ENCODE data around the gene TBC1D14. TPM values are rescaled to one million over a fixed set of nuclear protein-coding genes. Genes with fewer than 3 reads are reported as not detected.
"Not testable (repeated sequence)": the region's sequence is repeated elsewhere in the genome, so short reads cannot be mapped to it uniquely, and the experiment has no call there.

The TBC1D14 gene
- total and polyA plus RNA-seq, 9 of the 15 experiments (the other 6 are each of a cell fraction or from before 2014, with no cell fraction given) = 2.1 to 59.6 (median 44.8) TPM

DNA sequence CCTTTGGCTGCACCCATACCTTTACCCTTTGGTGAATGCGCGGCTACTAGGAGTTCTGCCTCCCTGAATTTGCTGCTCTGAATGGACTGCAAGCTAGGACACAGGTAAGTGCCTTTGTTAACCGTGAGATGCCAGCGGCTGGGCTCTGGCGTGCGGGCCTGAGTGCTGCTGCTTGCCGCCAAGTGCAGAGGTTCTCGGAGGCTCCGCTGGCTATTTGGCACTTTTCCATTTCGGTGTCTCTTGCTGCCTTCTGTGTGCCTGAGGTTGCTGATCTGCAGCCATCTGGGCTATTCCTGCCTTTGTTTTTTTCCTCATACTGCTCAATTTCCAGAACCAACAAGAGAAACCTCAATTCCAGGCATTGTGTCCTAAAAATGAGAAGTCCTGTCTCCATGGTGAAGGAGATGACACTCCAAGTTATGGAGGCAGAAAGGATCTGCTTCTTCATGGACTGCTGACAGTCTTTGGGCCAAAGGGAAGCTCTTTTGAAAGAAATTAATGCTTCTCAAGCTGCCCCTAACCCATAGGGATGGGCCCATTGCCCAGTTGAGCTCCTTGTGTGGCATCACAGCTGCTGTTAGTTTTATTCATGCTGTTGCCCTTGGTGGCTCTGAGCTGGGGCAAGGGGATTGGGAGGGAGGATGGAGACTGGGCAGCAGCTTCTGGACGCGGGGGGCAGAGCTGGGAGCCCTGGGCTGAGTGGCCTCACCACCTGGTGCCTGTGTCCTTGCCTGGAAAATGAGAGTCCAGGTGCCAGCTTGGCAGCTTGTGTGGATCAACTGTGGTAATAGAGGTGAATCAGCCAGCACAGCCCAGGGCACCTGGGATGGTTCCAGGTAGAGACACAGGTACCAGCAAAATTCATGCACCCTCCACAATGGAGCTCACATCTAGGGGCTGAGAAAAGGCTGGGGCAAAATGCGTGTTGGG is 3.8 kb upstream of the TBC1D14 start:
- peak overlapping the region in 1 of 2 experiments; percentile 59; a peak in 1 of 4 replicates for H3K9ac ChIP-seq (ENCODE audit: insufficient read depth in 1 of 2, low read depth in 2 of 2, low read length in 2 of 2)
- ATAC-seq (no peak), DNase-seq (ENCODE audit: extremely low read depth in 1 of 4, low spot score in 3 of 4) (no peak), FAIRE-seq (no peak)
- WGBS (ENCODE audit: insufficient coverage, low coverage, missing lambda C conversion rate) = 62% methylated on average over 13 of the region's 13 CpGs
- POLR2A ChIA-PET = interaction anchor here (0.5 to 1.3 kb wide), 8 partner anchors 9 to 146 kb away, joined by 3 to 5 read pairs (median 3); no protein-coding TSS in a partner anchor
- in situ Hi-C loops (cut with MboI) = no loop called here
- H3K79me2 ChIP-seq (ENCODE audit: control insufficient read depth, insufficient read depth, low read length) = peaks cover 16% of the 10 kb centered on the region
- TF ChIP-seq NFIC (IDR thresholded peaks at IDR 0.05) = peak; percentile 28; the same call in 1 of the 2 replicates
- TF ChIP-seq ZNF778 (CRISPR knock-in tag; IDR thresholded peaks at IDR 0.05) = no peak
- CTCF ChIA-PET (ENCODE audit: low intra/inter-chr PET ratio) = no interaction called here
- no TSS peak for BruUV-seq (replicated peaks)
- no peaks in the 10 kb centered on the region for H3K9me3 ChIP-seq (replicated peaks; ENCODE audit: control insufficient read depth, insufficient read depth, low read depth, low read length)
- no peak overlapping the region for H2AFZ ChIP-seq (ENCODE audit: low read depth, low read length)
- no peak overlapping the region for H3K27ac ChIP-seq (ENCODE audit: extremely low read depth, low read depth, low read length)
- H3K9me1 ChIP-seq (ENCODE audit: control insufficient read depth, insufficient read depth, low read length) = no peaks in the 10 kb centered on the region
- intact Hi-C loops (cut with micrococcal nuclease) = no loop called here
- H3K4me1 ChIP-seq (replicated peaks in 1 of 2; ENCODE audit: control insufficient read depth in 2 of 2, insufficient read depth in 2 of 2, low read length in 2 of 2) = peaks cover 25 to 57% of the 10 kb centered on the region in 2 experiments
- no peak overlapping the region for H3K4me3 ChIP-seq
- no peak overlapping the region for H3K4me2 ChIP-seq (ENCODE audit: insufficient read depth, low read length)
- H4K20me1 ChIP-seq (replicated peaks; ENCODE audit: control insufficient read depth, insufficient read depth, low read length) = no peaks in the 10 kb centered on the region
- no peaks in the 10 kb centered on the region for H3K27me3 ChIP-seq (ENCODE audit: control insufficient read depth in 2 of 2, insufficient read depth in 2 of 2, low read length in 2 of 2)
- H3K36me3 ChIP-seq (ENCODE audit: control insufficient read depth, insufficient read depth, low read length) = no peaks in the 10 kb centered on the region

DNA sequence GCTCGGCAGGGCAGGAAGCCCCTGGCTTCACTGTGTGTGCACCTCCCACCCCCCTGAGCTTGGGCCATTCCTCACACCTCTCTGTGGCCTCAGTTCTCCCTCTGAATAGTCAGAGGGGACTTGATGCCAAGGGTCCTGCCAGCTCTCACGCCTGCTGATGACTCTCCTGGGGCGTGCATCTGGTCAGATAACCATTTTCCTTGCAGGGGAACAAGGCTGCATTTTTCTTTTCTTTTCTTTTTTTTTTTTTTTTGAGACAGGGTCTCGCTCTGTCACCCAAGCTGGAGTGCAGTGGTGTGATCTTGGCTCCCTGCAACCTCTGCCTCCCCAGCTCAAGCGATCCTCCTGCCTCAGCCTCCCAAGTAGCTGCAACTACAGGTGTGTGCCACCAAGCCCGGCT is 3.1 kb upstream of the TBC1D14 start:
- ATAC-seq; H3K4me3 ChIP-seq; FAIRE-seq; H4K20me1 ChIP-seq (replicated peaks; ENCODE audit: control insufficient read depth, insufficient read depth, low read length); H3K27me3 ChIP-seq (ENCODE audit: control insufficient read depth in 2 of 2, insufficient read depth in 2 of 2, low read length in 2 of 2); intact Hi-C loops (cut with micrococcal nuclease); H3K27ac ChIP-seq (ENCODE audit: extremely low read depth, low read depth, low read length); DNase-seq (ENCODE audit: extremely low read depth in 1 of 4, low spot score in 3 of 4); H3K9me3 ChIP-seq (replicated peaks; ENCODE audit: control insufficient read depth, insufficient read depth, low read depth, low read length); BruUV-seq (replicated peaks); H3K36me3 ChIP-seq (ENCODE audit: control insufficient read depth, insufficient read depth, low read length); in situ Hi-C loops (cut with MboI); H3K9me1 ChIP-seq (ENCODE audit: control insufficient read depth, insufficient read depth, low read length); H2AFZ ChIP-seq (ENCODE audit: low read depth, low read length); H3K4me2 ChIP-seq (ENCODE audit: insufficient read depth, low read length); CTCF ChIA-PET (ENCODE audit: low intra/inter-chr PET ratio): not testable (repeated sequence)
- Histone ChIP-seq H3K4me1 (replicated peaks in 1 of 2; ENCODE audit: control insufficient read depth in 2 of 2, insufficient read depth in 2 of 2, low read length in 2 of 2) (peaks cover 27 to 57% of the 10 kb centered on the region in 2 experiments), H3K9ac (ENCODE audit: insufficient read depth in 1 of 2, low read depth in 2 of 2, low read length in 2 of 2) (peak overlapping the region in 1 of 2 experiments; percentile 59; a peak in 1 of 4 replicates), H3K79me2 (ENCODE audit: control insufficient read depth, insufficient read depth, low read length) (peaks cover 23% of the 10 kb centered on the region)
- POLR2A ChIA-PET = interaction anchor here (0.5 to 1.3 kb wide), 9 partner anchors 9 to 147 kb away, joined by 3 to 5 read pairs (median 3); no protein-coding TSS in a partner anchor
- 36% methylated on average over 4 of the region's 6 CpGs for whole genome bisulfite sequencing (ENCODE audit: insufficient coverage, low coverage, missing lambda C conversion rate)

Measured in K562 (cell line).